ENCODE data around the gene VANGL2. TPM values are rescaled to one million over a fixed set of nuclear protein-coding genes. Genes with fewer than 3 reads are reported as not detected.

VANGL2 gene
- total RNA-seq, 4 donors from 2014 or later: 1.2 to 5.8 (median 3.7) TPM

- intact Hi-C loops (cut with DNase I): no loop called here
- Histone ChIP-seq H3K9me3 (no peaks in the 10 kb centered on the region), H3K4me3 (no peak overlapping the region), H3K27me3 (peaks cover 0 to 42% (median 10%) of the 10 kb centered on the region in 4 donors), H3K4me1 (no peaks in the 10 kb centered on the region), H3K27ac (replicated peaks in 1 of 4) (no peak overlapping the region), H3K36me3 (no peaks in the 10 kb centered on the region)
- 40% methylated on average over 4 of the region's 4 CpGs for WGBS
- no peak for DNase-seq (ENCODE audit: extremely low spot score)
- TF ChIP-seq EP300 (IDR thresholded peaks at IDR 0.05) (no peak), CTCF (IDR thresholded peaks at IDR 0.05) (no peak), POLR2AphosphoS5 (IDR thresholded peaks at IDR 0.05) (no peak), POLR2A (IDR thresholded peaks at IDR 0.05; ENCODE audit: low read depth) (no peak)
Observed at GRCh38 chr1:160367516-160367900, 32.9 kb upstream of the VANGL2 start.

GRCh38 chr1:160367934-160368923 is 32.1 kb upstream of the VANGL2 start:
- intact Hi-C loops (cut with DNase I): no loop called here
- no peak overlapping the region for H3K4me3 ChIP-seq
- no peaks in the 10 kb centered on the region for H3K9me3 ChIP-seq
- no peaks in the 10 kb centered on the region for H3K4me1 ChIP-seq
- DNase-seq (ENCODE audit: extremely low spot score): no peak
- no peaks in the 10 kb centered on the region for H3K36me3 ChIP-seq
- H3K27ac ChIP-seq (replicated peaks in 1 of 4): no peak overlapping the region
- WGBS: 95% methylated on average over 4 of the region's 4 CpGs
- H3K27me3 ChIP-seq: peaks cover 0 to 45% (median 10%) of the 10 kb centered on the region in 4 donors
- TF ChIP-seq EP300 (IDR thresholded peaks at IDR 0.05): no peak
- no peak for TF ChIP-seq CTCF (IDR thresholded peaks at IDR 0.05)
- no peak for TF ChIP-seq POLR2AphosphoS5 (IDR thresholded peaks at IDR 0.05)
- TF ChIP-seq POLR2A (IDR thresholded peaks at IDR 0.05; ENCODE audit: low read depth): no peak

GRCh38 chr1:160369087-160369486 is 31.3 kb upstream of the VANGL2 start:
- no peak overlapping the region for H3K4me3 ChIP-seq
- 100% methylated on average over 1 of the region's 1 CpG for WGBS
- no peaks in the 10 kb centered on the region for H3K36me3 ChIP-seq
- no peak overlapping the region for H3K27ac ChIP-seq (replicated peaks in 1 of 4)
- no peaks in the 10 kb centered on the region for H3K9me3 ChIP-seq
- peaks cover 0 to 46% (median 10%) of the 10 kb centered on the region in 4 donors for H3K27me3 ChIP-seq
- H3K4me1 ChIP-seq: no peaks in the 10 kb centered on the region
- intact Hi-C loops (cut with DNase I): no loop called here
- no peak for DNase-seq (ENCODE audit: extremely low spot score)
- no peak for TF ChIP-seq EP300 (IDR thresholded peaks at IDR 0.05)
- no peak for TF ChIP-seq CTCF (IDR thresholded peaks at IDR 0.05)
- no peak for TF ChIP-seq POLR2AphosphoS5 (IDR thresholded peaks at IDR 0.05)
- TF ChIP-seq POLR2A (IDR thresholded peaks at IDR 0.05; ENCODE audit: low read depth): no peak

GRCh38 chr1:160370561-160371345 is 29.6 kb upstream of the VANGL2 start:
- WGBS: 52% methylated on average over 7 of the region's 42 CpGs
- no peaks in the 10 kb centered on the region for H3K9me3 ChIP-seq
- intact Hi-C loops (cut with DNase I): loop anchor here (10.0 kb wide), 1 partner anchor 286 kb away; the partner anchor contains the start of gene KCNJ9

More at GRCh38 chr1:160370561-160371345, 29.6 kb upstream of the VANGL2 start:
- TF ChIP-seq CTCF (IDR thresholded peaks at IDR 0.05) (no peak), POLR2AphosphoS5 (IDR thresholded peaks at IDR 0.05) (no peak), EP300 (IDR thresholded peaks at IDR 0.05) (no peak), POLR2A (IDR thresholded peaks at IDR 0.05; ENCODE audit: low read depth) (no peak)
- H3K27ac ChIP-seq (replicated peaks in 1 of 4): no peak overlapping the region
- H3K36me3 ChIP-seq: no peaks in the 10 kb centered on the region
- H3K27me3 ChIP-seq: peaks cover 0 to 46% (median 10%) of the 10 kb centered on the region in 4 donors
- H3K4me3 ChIP-seq: no peak overlapping the region
- no peak for DNase-seq (ENCODE audit: extremely low spot score)
- H3K4me1 ChIP-seq: peaks cover 0 to 14% (median 11%) of the 10 kb centered on the region in 4 donors
